NCI-H1417 treated with DMSO at 0.1 percent for 48 hours (cell line): ENCODE measurements around the gene ASZ1.

Experiments used
- DNase-seq: peaks from one replicate; lab custom pipeline; 2025; lab: John Stamatoyannopoulos, UW

Gene ASZ1

DNA sequence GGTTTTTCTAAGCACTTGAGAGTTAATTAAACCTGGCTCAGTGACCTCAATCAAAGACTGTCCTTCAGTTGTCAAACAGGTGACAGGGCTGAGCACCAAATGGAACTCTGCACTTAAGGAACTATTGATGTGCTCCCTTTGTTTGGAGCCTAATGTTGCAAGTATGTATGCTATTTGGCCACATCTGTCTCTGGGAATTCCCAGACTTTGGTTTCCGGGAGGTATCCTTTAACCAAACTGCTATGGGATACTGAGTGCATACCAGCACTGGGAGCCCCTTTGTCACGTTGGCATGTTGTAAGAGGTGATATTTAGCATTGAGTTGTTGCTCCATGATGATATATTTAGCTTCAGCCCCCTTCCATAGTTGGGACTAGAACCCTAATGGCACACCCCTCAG lies 25.2 kb downstream of the ASZ1 start:
- no peak for DNase-seq

DNA sequence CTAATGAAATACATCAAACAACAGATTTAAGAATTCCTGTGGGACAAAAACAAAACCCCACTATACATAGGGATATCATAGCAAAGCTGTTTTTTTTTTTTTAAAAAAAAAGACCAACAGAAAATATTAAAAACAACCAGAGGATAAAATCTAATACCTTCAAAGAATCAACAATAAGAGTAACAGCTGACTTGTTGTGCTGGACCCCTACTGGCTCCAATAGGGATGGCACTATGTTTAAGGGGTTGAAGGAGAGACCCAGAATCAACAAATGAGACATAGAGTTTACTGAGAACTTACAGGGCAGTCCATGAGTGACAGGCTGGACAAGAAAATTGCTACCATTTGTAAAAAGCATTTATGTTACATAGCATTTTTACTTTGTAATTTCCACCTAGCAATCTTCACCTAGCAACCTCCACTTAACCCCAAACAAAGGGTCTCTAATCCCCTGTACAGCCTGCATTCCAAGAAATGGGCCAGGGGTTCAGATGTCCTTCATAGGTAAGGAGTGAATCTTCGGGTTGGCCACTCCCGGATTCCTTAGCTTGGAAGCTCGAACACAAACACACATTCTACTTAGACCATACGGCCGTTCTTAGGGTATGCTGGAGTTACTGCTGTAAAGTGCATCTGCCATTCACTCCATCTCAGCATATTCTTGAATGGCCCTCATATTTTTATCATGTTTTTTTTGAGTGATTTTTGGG lies 25.8 kb downstream of the ASZ1 start:
- DNase-seq: no peak

DNA sequence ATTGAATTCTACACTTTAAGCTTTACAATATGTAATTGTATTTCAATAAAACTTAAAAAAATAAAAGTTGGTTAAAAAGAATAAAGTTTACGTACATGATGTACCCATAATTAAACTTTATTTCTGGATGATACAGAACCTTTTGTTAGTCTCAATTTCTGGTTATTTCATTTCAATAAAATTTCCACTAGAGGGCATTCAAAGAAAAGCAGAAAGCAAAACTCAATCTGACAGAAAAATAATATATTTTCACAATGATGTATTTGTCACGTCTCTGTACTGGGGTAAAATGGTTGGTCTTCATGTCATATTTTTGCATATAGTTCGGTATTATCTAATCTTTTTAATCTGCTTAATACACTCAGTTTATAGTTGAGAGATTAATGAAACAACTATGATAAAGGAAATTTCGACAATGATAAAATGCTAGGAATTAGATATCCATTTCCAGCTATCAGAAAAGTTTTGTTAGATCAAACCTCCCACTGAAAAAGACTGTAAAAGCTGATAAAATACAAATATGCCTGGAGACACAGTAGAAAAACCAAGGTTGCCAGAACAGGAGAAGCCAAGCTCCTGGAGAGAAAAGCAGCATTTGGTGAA lies 27.4 kb downstream of the ASZ1 start:
- DNase-seq: no peak

DNA sequence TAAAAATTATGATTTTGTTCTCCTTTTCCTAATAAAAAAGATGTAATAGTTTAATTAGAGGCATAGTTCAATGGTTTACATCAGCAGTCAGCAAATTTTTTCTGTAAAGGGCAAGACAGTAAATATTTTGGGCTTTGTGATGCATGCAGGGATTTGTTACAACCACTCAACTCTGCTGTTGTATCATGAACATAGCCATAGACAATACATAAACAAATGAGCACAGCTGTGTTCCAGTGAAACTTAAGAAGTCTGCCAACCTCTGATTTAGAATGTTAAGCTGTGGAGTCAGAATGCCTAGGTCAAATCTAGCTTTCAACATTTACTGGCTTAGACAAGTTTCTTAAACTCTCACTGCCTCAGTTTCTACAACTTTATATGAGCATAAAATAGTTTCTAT lies 31.6 kb downstream of the ASZ1 start:
- no peak for DNase-seq

DNA sequence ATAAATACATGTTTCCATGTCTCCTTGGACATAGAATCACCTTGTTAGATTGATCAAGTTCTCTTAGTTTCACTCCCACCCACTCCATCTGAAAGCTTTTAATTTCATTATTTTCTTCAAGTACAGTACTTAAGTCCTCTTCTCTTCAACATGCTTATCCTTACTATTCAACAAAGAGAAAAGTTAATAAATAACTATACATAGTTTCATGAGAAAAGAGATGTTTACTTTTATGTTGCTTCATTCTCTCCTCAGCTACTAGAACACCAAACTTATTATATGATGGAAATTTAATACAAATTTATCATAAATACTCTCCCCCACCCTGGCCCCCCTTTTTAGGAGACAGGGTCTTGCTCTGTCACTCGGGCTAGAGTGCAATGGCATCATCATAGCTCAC lies 33.5 kb downstream of the ASZ1 start:
- no peak for DNase-seq

DNA sequence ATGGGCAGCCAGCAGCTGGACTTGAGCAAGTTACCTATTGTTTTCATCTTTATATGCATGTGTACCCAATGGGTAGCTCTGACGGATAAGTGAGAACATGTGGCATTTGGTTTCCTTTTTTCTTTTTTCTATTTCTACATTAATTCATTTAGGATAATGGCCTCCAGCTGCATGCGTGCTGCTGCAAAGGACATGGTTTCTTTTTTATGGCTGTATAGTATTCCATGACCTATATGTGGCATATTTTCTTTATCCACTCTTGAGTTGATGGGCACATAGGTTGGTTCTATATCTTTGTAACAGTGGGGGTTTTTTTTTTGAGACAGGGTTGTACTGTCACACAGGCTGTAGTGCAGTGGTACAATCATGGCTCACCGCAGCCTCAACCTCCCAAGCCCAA lies 37.4 kb downstream of the ASZ1 start:
- DNase-seq: no peak

DNA sequence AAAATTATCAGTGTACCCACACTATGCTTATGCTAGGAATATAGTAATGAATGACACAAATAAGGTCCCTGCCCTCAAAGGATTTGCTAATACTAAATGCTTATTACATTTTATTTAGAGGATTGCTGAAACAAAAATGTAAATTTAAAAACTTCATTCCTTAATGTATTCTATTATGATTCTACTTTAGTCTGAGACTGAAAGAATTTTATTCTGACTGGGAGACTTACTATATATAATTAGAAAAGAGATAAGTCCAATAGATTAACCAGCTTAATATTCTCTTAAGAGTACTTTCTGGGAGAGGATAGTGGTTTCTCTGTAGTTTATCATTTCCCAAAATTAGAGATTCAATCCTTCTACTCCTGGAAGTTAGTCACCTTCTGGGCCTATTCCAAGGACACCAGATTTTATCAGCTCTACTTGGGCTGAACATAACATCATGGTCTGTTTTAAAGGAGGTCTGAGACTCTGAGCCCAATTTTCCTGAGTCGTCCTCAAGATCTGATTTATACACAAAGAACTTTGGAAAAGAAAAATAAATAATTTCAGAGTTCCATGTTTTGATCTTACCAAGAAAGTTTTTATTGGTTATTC lies 41.1 kb downstream of the ASZ1 start:
- no peak for DNase-seq

DNA sequence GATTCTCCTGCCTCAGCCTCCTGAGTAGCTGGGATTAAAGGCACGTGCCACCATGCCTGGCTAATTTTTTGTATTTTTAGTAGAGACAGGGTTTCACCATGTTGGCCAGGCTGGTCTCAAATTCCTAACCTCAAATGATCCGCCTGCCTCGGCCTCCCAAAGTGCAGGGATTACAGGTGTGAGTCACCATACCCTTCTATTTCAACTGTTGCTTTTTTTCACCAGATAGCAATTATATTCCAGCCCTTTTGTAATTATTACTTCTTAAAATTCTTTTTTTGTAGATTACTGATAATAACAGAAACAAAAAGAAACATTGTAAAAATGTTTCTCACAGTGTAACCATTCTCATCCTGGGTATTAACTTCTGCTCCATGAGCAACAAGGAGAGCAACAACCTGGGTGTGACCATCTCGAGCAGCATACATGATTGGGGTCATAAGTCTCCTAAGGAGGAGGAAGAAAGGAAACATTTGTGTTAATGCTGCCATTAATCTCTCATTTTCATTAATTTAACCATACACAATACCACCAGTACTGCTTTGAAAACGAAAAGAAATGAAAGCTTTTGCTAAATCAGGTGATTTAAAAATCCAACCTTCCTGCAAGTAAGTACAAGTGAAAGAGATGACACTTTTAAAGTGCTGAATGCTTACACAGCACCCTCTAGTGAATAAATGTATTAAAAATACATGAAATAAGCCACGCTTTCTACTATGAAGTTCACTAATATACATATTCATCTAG lies 41.8 kb downstream of the ASZ1 start:
- no peak for DNase-seq

DNA sequence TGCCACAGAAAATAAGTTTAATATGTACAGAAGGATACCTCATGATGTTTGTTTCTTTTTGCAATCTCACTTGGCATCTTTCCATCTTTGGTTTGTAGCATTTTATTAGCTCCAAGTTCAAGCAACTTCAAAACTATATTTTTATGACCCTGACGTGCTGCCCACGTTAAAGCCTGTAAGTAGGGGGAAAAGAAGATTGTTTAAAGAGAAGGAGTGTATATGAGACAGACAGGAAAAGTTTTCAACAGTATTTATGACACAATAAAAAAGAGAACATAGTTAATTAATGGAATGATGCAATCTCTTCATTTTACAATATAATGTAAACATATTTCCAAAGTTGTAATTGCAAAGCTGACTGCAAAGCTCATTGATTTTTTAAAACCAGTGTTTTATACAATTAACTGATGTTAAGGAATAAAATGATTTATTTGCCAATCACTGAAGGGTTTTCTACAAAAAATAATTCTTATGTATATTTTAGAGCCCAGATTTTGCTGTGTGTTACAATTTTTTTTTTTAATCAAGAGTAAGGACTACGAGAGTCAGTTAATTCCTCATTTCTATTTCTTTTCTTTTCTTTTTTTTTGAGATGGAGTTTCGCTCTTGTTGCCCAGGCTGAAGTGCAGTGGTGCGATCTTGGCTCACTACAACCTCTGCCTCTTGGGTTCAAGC lies 42.5 kb downstream of the ASZ1 start:
- no peak for DNase-seq

DNA sequence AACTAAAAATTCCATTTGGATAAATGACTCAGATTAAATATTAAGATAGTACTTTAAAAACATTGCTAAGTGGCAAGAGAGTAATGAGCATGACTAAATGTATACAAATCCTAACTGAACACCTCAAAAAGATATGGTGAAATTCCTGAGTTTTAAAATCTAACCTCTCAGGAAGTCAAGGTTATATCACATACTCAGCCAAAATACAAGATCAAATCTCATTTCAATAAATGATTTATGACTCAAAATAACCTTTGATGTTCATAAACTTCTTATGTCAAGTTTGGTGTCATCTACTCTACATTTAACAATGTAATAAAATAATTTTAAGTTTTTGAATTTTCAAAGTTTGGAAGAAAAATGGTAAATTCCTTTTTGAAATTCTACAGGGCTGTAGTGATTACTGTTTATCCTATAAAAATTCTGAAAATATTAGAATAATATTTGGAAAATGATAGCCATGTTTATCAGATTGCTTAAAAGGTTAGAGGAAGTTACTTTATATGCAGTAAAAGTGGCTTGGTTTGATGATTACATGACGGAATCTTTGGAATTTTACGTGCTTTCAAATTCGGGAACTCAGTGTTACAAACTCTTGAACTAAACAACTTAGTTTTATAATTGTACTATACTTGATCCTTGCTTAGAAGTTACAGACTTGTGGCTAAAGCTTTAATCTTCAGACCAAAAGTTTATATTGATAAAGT lies 43.7 kb downstream of the ASZ1 start:
- no peak for DNase-seq

DNA sequence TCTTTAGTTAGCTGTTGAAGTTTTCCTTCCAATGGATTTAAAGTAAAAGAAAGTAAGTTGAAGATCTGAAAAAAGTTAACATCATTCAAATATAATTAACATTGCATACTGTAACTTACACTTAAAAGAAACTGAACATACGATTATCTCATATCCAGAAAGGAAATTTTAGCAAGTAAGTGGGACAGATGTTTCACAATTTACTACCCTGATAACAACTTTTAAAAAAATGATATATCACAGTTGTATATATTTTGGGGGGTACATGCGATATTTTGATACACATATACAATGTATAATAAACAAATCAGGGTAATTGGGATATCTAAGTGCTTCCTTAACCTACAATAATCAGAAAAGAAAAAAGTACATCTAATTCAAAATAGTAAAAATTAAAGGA lies 44.2 kb downstream of the ASZ1 start:
- DNase-seq: no peak

DNA sequence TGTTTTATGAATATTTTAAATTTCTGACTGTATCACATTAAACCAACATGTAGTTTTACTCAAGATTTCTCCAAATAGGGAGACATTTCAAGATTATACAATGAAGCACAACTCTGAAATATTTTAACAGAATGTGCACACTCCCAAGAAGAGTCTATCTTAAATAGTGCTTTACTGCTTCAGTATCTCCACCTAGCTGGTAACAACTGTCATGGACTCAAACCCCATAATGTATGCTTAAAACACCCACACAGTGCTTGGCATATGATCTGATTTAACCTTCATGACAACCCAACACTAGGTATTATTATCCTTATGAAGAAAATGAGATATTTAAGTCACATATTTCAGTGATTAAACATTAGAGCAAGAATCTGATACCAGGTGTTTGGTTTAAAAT lies 45.9 kb downstream of the ASZ1 start:
- DNase-seq: no peak

DNA sequence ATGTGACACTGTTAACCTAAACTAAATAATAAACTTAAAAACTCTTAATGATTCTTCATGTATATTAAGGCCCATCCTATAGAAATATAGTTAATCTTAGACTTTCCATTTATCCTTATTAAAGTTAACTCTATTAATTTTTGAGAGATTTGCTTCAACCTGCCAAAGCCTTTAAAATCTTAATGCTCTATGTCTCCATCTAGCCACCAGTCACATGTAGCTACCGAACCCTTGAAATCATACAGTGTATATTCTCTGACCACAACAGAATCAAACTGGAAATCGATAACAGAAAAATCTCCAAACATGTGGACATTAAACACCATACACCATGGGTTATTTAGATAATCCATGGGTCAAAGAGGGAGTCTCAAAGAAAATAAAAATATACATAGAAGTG lies 51.9 kb downstream of the ASZ1 start:
- DNase-seq: no peak

DNA sequence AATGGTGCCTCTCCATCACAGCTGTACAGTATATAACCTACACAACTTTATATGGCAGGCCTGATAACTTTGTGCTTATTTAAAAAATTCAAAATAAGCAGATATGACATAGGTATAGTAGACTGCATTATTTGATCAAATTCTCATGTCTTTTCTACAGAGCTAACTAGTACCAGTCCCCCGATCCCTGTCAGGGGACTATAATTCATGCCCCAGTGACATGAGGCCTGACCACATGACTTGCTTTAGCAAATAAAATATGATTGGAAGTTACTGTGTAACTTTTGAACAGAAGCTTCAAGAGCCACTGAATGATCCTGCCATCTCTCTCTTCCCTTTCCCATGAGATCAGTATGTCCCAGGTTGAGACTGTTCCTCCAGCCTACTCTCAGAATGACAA lies 55.2 kb downstream of the ASZ1 start:
- no peak for DNase-seq

DNA sequence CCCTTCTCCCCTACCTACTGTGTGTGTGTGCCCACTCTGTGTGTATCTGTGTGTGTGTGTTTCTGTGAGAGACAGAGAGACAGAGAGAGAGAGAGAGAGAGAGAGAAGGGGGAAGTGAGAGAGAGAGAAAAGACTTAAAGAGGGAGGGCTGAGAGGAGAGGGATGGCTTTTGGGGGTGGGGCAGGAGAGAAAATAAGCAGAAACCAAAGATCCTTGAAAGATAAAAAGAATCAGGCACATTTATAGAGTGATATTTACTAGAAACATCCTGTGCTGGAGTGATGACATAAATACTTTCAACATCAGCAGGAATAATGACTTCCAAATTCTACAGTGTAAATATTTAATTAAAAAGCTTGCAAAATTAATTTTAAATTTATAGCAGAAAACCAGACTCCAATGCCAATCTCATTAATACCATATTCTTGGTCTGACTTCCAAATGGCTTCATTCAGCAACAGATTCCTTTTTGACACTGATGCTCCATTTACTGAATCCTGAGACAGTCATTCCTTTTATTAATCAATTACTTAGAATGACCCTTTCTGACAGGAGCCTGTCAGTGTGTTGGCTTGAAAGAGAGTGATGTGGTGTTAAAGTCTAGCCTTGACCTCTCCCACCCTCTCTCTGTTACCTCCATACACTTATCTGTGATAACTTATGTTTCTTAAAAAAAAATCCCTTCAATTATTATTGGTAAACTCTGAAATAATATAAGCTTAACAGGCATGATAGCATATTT lies 62.8 kb downstream of the ASZ1 start:
- DNase-seq: no peak

DNA sequence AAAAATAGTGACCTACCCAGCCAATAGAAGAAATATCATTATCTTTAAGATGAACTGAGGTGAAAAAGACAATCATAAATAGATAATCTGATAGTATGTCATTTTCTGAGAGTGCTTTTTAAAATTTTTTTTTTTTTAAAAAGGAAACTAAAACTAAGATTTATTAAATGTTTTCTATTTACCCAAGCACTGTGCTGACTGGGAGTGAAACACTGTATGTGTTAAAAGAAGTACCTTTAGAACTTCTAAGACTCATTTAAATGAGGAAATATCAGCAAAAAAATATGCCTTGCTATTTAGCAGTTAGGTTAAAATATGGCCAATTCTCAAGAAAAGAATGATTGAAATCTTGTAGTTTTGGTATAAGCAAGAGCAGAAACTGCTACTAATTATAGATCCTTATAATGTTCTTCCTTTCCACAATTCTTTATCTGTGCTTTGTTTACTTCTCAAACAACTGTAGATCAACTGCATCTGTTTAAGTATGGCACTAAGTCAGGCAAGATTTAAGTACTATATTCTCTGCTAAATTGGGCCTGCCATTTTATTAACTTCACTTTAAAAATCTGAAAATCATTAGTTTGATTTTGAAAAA lies 64.9 kb downstream of the ASZ1 start:
- no peak for DNase-seq

DNA sequence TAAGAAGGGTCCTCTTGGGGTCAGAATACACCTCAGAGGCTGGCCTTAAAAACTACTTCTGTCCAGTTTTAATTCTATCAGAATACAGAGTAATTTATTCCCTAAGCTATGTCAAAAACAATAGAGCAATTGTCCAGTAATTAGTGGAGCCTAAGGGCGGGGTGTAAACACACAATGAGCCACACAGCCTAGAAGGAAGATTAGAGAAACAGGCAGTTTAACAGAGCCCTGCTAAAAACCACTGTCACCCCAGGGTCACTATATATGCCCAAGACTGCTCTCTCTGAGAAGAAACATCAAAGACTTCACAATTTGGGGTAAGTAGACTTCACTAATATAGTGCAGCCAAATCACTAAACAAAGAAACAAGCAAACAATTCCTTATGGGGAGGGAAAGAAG lies 77.3 kb downstream of the ASZ1 start:
- no peak for DNase-seq

DNA sequence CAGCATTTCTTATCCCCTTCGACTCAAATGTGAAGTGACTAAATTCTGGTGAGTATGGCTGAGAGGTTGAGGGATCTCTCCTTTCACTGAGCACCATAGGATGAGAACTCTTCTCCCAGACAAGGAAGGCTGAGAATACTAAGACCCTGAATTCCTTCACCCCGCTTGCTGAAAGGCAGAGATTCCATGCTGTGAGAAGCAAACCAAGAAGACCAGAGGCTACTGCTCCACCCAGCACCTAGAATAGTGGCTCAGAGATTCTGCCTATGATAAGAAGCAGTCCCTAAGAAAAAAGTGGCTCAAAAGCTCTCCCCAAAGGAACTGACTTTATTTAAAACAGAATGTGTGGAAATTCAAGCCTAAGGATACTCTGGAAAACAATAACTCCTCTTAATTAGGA lies 77.7 kb downstream of the ASZ1 start:
- no peak for DNase-seq

DNA sequence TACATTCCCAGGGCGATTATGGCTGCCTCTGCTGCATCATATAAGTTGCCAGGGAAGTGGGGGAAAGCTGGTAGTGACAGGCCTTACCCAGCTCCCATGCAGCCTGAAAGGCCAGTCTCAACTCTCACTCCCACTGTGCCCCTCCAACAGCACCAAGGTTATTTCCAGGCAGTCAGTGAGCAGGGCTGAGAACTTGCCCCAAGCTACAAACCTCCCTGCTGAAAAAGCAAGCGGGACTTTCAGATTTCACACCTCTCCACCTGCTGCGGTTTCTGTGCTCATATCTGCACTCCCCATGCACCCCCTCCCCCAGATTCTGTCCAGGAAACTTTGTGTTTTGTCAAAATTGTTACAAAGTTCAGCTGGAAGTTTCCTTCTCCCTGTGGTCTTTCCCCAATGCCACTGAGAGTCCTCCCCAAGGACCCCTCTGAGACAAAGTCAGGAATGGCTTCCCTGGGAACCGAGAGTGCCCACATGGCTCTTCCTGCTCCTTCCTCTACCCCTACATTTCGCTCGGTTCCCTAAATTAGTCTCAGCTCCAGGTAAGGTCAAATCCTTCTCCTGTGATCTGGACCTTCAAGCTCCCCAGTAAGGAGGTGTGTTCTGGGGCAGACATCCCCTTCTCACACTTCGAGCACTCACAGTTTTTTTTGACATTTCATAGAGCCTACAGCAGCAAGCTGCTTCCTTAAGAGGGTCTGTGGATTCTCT lies 79.2 kb downstream of the ASZ1 start:
- no peak for DNase-seq

DNA sequence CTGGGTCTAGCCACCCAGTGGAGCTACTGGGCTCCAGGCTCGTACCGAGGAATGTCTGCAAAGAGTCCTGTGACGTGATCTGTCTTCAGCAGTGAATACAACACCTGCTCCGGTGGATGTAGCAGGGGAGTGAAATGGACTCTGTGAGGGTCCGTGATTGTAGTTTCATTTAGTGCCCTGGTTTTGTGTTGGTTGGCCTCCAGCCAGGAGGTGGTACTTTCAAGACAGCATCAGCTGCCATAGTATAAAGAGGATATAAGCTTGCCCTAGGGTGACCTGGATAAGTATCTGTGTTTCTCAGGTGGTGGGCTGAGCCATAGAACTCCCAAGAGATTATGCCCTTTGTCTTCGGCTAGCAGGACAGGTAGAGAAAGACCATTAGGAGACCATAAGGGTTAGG lies 79.8 kb downstream of the ASZ1 start:
- DNase-seq: no peak
